Transverse colon (tissue), 4 donors: ENCODE data around the gene KLF5.

ENCODE experiments used
- EP300 ChIP-seq: sonication (generic); formaldehyde crosslinking; IDR thresholded peaks from one replicate; pipeline ENCODE4 v1.6.1; 2017; ENCODE audit warnings: antibody characterized with exemption, low read depth
- POLR2A ChIP-seq: fragments of 450-650 bp; IDR thresholded peaks from one replicate; pipeline ENCODE4 v1.6.1; 2016; ENCODE audit warnings: antibody characterized with exemption, mild to moderate bottlenecking, moderate library complexity
- POLR2AphosphoS5 ChIP-seq, 3 donors: sonication (generic); formaldehyde crosslinking; IDR thresholded peaks; one replicate each; pipeline ENCODE4 v1.6.1; 2016; ENCODE audit warnings: antibody characterized with exemption in 3 of 3
- TF ChIP-seq, protein P1 (sequence below), 5 experiments: fragments of 200-600 bp in 3 of 5; fragments of 450-650 bp in 2 of 5; sonication (generic) in 3 of 5; IDR thresholded peaks; 1 replicate in 2 of 5; 2 replicates in 3 of 5; pipeline ENCODE4 v1.5.1; 2016 to 2017; ENCODE audit warnings: antibody characterized with exemption in 5 of 5, inconsistent platforms in 3 of 5, mild to moderate bottlenecking in 2 of 5, moderate library complexity in 1 of 5

DNA sequence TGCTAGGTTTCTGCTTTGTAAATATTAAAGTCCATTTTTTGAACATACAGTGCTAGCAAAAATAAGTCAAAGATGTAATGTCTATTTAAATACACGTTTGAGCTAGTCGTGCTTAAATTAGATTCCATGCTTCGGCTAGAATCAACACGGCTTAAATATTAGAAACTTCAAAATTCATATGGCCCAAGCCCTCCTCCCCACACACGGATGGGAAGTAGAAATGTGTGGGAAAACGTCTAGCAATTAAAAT, 816 bp upstream of the KLF5 start:
- TF ChIP-seq POLR2AphosphoS5 (IDR thresholded peaks at IDR 0.05) (no peak), POLR2A (no peak), EP300 (no peak)
- TF ChIP-seq, protein P1, sequence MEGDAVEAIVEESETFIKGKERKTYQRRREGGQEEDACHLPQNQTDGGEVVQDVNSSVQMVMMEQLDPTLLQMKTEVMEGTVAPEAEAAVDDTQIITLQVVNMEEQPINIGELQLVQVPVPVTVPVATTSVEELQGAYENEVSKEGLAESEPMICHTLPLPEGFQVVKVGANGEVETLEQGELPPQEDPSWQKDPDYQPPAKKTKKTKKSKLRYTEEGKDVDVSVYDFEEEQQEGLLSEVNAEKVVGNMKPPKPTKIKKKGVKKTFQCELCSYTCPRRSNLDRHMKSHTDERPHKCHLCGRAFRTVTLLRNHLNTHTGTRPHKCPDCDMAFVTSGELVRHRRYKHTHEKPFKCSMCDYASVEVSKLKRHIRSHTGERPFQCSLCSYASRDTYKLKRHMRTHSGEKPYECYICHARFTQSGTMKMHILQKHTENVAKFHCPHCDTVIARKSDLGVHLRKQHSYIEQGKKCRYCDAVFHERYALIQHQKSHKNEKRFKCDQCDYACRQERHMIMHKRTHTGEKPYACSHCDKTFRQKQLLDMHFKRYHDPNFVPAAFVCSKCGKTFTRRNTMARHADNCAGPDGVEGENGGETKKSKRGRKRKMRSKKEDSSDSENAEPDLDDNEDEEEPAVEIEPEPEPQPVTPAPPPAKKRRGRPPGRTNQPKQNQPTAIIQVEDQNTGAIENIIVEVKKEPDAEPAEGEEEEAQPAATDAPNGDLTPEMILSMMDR (IDR thresholded peaks at IDR 0.05) = no peak
